ENCODE data around the gene ELMO1.

The ELMO1 gene

GRCh38 chr7:37211097-37211880 is 237.4 kb downstream of the ELMO1 start:
- FAIRE-seq, result peak; percentile 98

- no peak for FAIRE-seq
Observed at GRCh38 chr7:37209195-37209594, 239.5 kb downstream of the ELMO1 start.

GRCh38 chr7:37208528-37208927 is 240.1 kb downstream of the ELMO1 start:
- peak; percentile 21 for FAIRE-seq

GRCh38 chr7:37206192-37206591 is 242.5 kb downstream of the ELMO1 start:
- FAIRE-seq, result no peak

- no peak for FAIRE-seq
Observed at GRCh38 chr7:37205451-37205850, 243.2 kb downstream of the ELMO1 start.

GRCh38 chr7:37201876-37202198 is 246.8 kb downstream of the ELMO1 start:
- FAIRE-seq, result no peak

- FAIRE-seq, result peak; percentile 90
Observed at GRCh38 chr7:37201003-37201875, 247.4 kb downstream of the ELMO1 start.

GRCh38 chr7:37198906-37199485 is 249.7 kb downstream of the ELMO1 start:
- FAIRE-seq, result peak; percentile 33

- FAIRE-seq, result no peak
Observed at GRCh38 chr7:37198041-37198905, 250.4 kb downstream of the ELMO1 start.

- FAIRE-seq, result no peak
Observed at GRCh38 chr7:37197108-37197507, 251.6 kb downstream of the ELMO1 start.

GRCh38 chr7:37196676-37197075 is 252.0 kb downstream of the ELMO1 start:
- no peak for FAIRE-seq

- FAIRE-seq, result no peak
Observed at GRCh38 chr7:37195388-37195787, 253.3 kb downstream of the ELMO1 start.

GRCh38 chr7:37194943-37195342 is 253.7 kb downstream of the ELMO1 start:
- FAIRE-seq, result no peak

GRCh38 chr7:37193775-37194135 is 254.9 kb downstream of the ELMO1 start:
- FAIRE-seq, result no peak

- no peak for FAIRE-seq
Observed at GRCh38 chr7:37193087-37193774, 255.4 kb downstream of the ELMO1 start.

- FAIRE-seq, result no peak
Observed at GRCh38 chr7:37191797-37192196, 256.9 kb downstream of the ELMO1 start.

GRCh38 chr7:37187179-37187578 is 261.5 kb downstream of the ELMO1 start:
- no peak for FAIRE-seq

GRCh38 chr7:37186753-37187152 is 261.9 kb downstream of the ELMO1 start:
- no peak for FAIRE-seq

GRCh38 chr7:37181550-37181932 is 267.1 kb downstream of the ELMO1 start:
- no peak for FAIRE-seq

GRCh38 chr7:37180828-37181549 is 267.7 kb downstream of the ELMO1 start:
- peak; percentile 47 for FAIRE-seq

GRCh38 chr7:37176079-37176478 is 272.6 kb downstream of the ELMO1 start:
- FAIRE-seq, result no peak

GRCh38 chr7:37174460-37174859 is 274.2 kb downstream of the ELMO1 start:
- no peak for FAIRE-seq

Data from islet of Langerhans (tissue), 1 donor.